ENCODE measurements around the gene CCDC60.

CCDC60 gene

GRCh38 chr12:119444462-119445044 is 110.0 kb downstream of the CCDC60 start:
- FAIRE-seq = no peak
- peak; percentile 74 for DNase-seq (ENCODE audit: low spot score)

GRCh38 chr12:119446459-119446858 is 111.9 kb downstream of the CCDC60 start:
- peak; percentile 65 for DNase-seq (ENCODE audit: low spot score)
- FAIRE-seq = no peak

GRCh38 chr12:119447126-119447525 is 112.6 kb downstream of the CCDC60 start:
- DNase-seq (ENCODE audit: low spot score) (no peak), FAIRE-seq (no peak)

DNA sequence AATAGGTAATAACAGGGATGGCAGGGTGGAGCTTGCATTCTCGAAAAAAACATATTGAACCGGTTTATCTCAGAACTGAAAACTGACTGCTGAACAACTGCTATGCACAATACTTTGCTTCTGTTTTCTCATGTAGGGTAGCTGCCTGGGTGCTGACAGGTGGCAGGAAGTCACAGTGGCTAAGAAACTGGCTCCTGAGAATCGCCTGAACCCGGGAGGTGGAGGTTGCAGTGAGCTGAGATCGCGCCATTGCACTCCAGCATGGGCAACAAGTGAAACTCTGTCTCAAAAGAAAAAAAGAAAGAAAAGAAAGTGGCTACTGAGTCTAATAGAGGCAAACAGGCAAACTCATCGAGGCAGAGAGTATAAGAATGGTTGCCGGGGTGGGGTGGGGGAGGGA is 113.1 kb downstream of the CCDC60 start:
- no peak for DNase-seq (ENCODE audit: low spot score)
- FAIRE-seq = no peak

- DNase-seq (ENCODE audit: low spot score) (no peak), FAIRE-seq (no peak)
These were observed 114.1 kb downstream of the CCDC60 start for GRCh38 chr12:119448611-119449131.

- FAIRE-seq (no peak), DNase-seq (ENCODE audit: low spot score) (no peak)
These were observed 116.2 kb downstream of the CCDC60 start for GRCh38 chr12:119450771-119451170.

DNA sequence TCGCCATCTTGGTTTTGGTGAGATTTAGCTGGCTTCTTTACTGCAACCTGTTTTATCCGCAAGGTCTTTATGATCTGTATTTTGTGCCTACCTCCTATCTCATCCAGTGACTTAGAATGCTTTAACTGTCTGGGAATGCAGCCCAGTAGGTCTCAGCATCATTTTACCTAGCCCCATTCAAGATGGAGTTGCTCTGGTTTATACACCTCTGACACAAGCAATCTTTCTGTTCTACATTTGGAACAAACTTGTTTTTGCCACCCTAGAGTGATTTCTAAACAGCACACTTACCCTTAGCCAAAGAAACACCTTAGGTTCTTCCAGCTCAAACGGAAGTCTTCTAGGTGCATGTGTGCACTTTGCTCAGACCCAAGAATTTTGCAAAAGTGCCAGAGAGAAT is 122.3 kb downstream of the CCDC60 start:
- FAIRE-seq (no peak), DNase-seq (ENCODE audit: low spot score) (no peak)

DNA sequence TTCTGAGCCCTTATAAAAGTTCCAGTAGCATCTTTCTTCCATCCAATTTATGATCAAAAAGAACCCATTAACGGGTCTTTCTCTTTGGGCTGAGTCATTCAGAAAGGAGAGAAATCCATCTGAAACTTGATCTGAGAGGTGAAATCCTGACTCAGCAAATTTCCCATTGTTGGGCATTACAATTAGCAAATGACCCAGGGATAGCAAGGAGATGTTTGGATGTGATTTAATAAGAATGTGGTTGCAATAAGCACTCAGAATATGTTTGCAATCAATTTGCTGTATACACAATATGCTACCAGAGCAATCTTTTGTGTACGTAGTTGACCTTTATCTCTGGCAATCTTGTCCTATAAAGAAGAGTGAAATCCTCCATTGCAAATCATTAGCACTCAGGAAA is 122.7 kb downstream of the CCDC60 start:
- no peak for FAIRE-seq
- no peak for DNase-seq (ENCODE audit: low spot score)

DNA sequence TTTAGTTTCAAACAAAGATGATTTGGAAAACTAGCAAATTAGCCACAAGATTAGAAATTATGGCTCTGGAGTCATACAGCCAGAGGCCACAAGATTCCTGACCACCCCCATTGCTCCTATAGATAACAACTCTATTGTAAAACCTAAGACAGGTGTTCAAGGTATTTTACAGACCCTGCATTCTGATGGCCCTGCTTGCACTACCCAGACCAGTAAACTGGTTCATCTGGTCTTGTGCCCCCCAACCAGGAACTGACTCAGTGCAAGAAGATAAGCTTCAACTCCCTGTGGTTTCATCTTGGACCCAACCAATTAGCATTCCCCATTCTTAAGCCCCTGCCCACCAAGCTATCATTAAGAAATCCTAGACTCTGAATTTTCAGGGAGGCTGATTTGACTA is 125.0 kb downstream of the CCDC60 start:
- no peak for DNase-seq (ENCODE audit: low spot score)
- no peak for FAIRE-seq

- DNase-seq (ENCODE audit: low spot score) (no peak), FAIRE-seq (no peak)
These were observed 126.3 kb downstream of the CCDC60 start for GRCh38 chr12:119460876-119461275.

DNA sequence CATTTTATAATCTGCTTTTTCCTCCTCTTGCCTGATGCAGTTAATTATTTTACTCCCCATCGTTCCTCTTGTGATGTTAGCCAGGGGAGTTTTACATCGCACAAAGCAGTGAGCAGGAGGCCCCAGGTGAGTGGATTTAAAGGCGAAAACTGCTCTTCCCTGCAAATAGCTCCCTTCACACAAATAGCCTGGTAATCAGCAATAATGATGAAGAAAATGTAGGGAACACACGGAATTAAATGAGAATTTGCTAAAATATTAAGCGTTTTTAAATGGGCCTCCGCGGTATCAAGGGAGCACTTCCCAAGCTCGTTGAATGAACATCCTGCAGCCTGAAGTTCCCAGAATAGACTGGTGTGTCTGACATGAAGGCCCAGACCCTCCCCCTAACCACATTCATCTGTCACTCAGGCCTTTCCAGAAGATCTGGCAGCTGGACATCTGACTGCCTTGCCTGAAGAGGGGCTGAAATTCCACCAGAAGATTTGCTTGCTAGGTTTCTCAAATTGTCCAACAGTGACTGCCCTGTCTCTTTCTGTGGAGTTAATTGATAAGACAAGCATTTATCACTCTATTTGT is 127.2 kb downstream of the CCDC60 start:
- DNase-seq (ENCODE audit: low spot score) = no peak
- FAIRE-seq = no peak

GRCh38 chr12:119463211-119463926 is 128.8 kb downstream of the CCDC60 start:
- no peak for FAIRE-seq
- DNase-seq (ENCODE audit: low spot score) = no peak

GRCh38 chr12:119468296-119468695 is 133.8 kb downstream of the CCDC60 start:
- DNase-seq (ENCODE audit: low spot score) (no peak), FAIRE-seq (no peak)

- no peak for DNase-seq (ENCODE audit: low spot score)
- no peak for FAIRE-seq
These were observed 141.1 kb downstream of the CCDC60 start for GRCh38 chr12:119475650-119476049.

GRCh38 chr12:119476951-119477350 is 142.4 kb downstream of the CCDC60 start:
- FAIRE-seq = no peak

GRCh38 chr12:119479121-119479561 is 144.6 kb downstream of the CCDC60 start:
- DNase-seq (ENCODE audit: low spot score) (peak; percentile 22), FAIRE-seq (no peak)

More at GRCh38 chr12:119476951-119477350, 142.4 kb downstream of the CCDC60 start:
- no peak for DNase-seq (ENCODE audit: low spot score)

DNA sequence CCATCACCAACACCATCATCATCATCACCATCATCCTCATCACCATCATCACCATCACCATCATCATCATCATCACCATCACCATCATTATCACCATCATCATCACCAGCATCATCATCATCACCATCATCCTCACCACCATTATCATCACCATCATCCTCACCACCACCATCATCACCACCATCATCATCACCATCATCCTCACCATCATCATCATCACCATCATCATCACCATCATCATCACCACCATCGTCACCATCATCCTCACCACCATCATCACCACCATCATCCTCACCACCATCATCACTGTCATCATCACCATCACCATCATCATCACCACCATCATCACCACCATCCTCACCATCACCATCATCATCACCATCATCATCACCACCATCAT is 146.0 kb downstream of the CCDC60 start:
- peak; percentile 100 for FAIRE-seq

GRCh38 chr12:119486599-119487154 is 152.1 kb downstream of the CCDC60 start:
- no peak for FAIRE-seq
- DNase-seq (ENCODE audit: low spot score) = no peak

More for the DNA sequence above, 146.0 kb downstream of the CCDC60 start:
- DNase-seq (ENCODE audit: low spot score) = no peak

GRCh38 chr12:119491814-119492213 is 157.3 kb downstream of the CCDC60 start:
- FAIRE-seq = no peak
- DNase-seq (ENCODE audit: low spot score) = no peak

DNA sequence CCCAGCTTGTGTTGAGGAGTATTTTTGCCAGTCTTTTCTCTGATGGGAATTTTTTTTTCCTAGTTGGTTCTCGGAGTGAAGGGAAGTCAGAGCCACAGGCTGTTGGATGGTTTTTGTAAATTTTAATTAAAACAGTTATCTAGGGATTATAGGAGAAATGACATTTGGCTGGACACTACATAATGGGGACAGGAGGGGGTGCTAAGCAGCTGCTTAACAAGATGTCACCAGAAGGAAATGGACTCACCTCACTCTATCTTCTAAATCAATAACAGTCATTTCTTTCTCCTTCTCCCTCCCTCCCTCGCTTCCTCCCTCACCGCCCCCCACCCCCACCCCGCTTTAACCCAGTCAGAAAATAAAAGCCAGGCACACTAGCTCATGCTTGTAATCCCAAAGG is 165.7 kb downstream of the CCDC60 start:
- DNase-seq (ENCODE audit: low spot score) = no peak
- no peak for FAIRE-seq

GRCh38 chr12:119501052-119501451 is 166.5 kb downstream of the CCDC60 start:
- FAIRE-seq = no peak
- DNase-seq (ENCODE audit: low spot score) = no peak

DNA sequence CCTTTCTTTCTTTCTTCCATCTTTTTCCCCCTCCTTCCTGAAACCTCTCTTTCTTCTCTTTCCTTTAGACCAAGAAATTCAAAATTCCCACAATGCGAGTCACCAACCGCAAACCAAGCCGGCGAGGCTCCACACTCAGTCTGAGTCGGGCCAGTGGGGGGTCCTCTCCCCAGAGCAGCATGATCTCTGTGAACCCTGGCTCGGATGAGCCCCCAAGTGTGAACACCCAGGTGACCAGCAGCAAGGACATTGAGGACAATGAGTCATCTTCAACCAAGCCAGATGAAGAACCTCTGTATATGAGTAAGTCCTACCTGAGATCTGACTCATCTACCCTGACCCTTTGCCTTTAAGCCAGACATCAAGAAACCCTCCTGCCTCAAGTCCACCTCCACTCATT is 170.5 kb downstream of the CCDC60 start:
- FAIRE-seq (no peak), DNase-seq (ENCODE audit: low spot score) (peak; percentile 26)
